Endothelial cell (in vitro differentiated cells): ENCODE data around the gene IRAK2. TPM values are rescaled to one million over a fixed set of nuclear protein-coding genes. Genes with fewer than 3 reads are reported as not detected.

Experiments
- DNase-seq: peaks from one replicate; pipeline ENCODE4 v3.0.0; 2021; ENCODE audit warnings: low spot score
- H3K27ac Mint-ChIP-seq: one replicate; pipeline ENCODE4 v1.8.0; 2021; ENCODE audit warnings: mixed read lengths, inconsistent platforms; ENCODE audit not compliant: unreplicated experiment
- H3K27me3 Mint-ChIP-seq: one replicate; pipeline ENCODE4 v1.8.0; 2021; ENCODE audit warnings: mild to moderate bottlenecking, moderate library complexity, mixed read lengths, inconsistent platforms; ENCODE audit not compliant: unreplicated experiment
- H3K36me3 Mint-ChIP-seq: one replicate; pipeline ENCODE4 v1.8.0; 2021; ENCODE audit warnings: mild to moderate bottlenecking, low read depth, mixed read lengths, inconsistent platforms; ENCODE audit not compliant: unreplicated experiment
- H3K4me1 Mint-ChIP-seq: one replicate; pipeline ENCODE4 v1.8.0; 2021; ENCODE audit warnings: mild to moderate bottlenecking, mixed read lengths, inconsistent platforms; ENCODE audit not compliant: unreplicated experiment
- H3K4me3 Mint-ChIP-seq: one replicate; pipeline ENCODE4 v1.8.0; 2021; ENCODE audit warnings: mild to moderate bottlenecking, mixed read lengths, inconsistent platforms; ENCODE audit not compliant: unreplicated experiment
- H3K9me3 Mint-ChIP-seq: one replicate; pipeline ENCODE4 v1.8.0; 2021; ENCODE audit warnings: mixed read lengths, inconsistent platforms; ENCODE audit not compliant: unreplicated experiment
- total RNA-seq: library from RNA; stranded (reverse); fragmentation: NEBNext Ultra II Directional; extraction: Animal tissue kit (Norgen Biotek cat#: 25700); gene quantifications from one replicate; pipeline ENCODE4 v1.2.1, GENCODE V29; 2021; ENCODE audit not compliant: unreplicated experiment
- TF ChIP-seq, protein P1 (sequence below): fragments of 200-600 bp; sonication (generic); IDR thresholded peaks from one replicate; pipeline ENCODE4 v1.5.0; 2021; ENCODE audit warnings: antibody characterized with exemption; ENCODE audit not compliant: unreplicated experiment

The IRAK2 gene
- total RNA-seq, 1 donor from 2014 or later = 1.1 TPM

DNA sequence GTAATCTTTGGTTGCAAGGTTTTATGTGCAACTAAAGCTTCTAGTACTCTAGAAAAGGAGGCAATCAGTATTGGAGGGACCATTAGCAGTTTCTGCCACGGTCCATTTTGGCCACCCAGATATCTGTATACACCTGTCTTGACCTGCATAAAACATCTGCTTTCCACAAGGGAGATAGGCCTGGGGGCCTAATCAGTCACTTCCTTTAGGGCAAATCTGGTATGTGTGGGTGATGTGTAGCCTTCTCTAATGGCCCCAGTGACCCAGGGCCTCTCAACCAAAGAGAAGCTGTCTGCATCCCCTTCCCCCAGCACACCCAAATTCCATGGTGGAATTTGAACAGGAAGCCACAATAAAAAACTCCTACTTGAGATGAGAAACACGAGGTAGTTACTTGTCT, 19.5 kb downstream of the IRAK2 start:
- Mint-ChIP-seq H3K27me3 (peaks cover 3% of the 10 kb centered on the region), H3K27ac (no peak overlapping the region), H3K4me1 (peaks cover 11% of the 10 kb centered on the region), H3K4me3 (no peak overlapping the region), H3K9me3 (no peaks in the 10 kb centered on the region), H3K36me3 (no peaks in the 10 kb centered on the region)
- TF ChIP-seq, protein P1, sequence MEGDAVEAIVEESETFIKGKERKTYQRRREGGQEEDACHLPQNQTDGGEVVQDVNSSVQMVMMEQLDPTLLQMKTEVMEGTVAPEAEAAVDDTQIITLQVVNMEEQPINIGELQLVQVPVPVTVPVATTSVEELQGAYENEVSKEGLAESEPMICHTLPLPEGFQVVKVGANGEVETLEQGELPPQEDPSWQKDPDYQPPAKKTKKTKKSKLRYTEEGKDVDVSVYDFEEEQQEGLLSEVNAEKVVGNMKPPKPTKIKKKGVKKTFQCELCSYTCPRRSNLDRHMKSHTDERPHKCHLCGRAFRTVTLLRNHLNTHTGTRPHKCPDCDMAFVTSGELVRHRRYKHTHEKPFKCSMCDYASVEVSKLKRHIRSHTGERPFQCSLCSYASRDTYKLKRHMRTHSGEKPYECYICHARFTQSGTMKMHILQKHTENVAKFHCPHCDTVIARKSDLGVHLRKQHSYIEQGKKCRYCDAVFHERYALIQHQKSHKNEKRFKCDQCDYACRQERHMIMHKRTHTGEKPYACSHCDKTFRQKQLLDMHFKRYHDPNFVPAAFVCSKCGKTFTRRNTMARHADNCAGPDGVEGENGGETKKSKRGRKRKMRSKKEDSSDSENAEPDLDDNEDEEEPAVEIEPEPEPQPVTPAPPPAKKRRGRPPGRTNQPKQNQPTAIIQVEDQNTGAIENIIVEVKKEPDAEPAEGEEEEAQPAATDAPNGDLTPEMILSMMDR = no peak
- no peak for DNase-seq

DNA sequence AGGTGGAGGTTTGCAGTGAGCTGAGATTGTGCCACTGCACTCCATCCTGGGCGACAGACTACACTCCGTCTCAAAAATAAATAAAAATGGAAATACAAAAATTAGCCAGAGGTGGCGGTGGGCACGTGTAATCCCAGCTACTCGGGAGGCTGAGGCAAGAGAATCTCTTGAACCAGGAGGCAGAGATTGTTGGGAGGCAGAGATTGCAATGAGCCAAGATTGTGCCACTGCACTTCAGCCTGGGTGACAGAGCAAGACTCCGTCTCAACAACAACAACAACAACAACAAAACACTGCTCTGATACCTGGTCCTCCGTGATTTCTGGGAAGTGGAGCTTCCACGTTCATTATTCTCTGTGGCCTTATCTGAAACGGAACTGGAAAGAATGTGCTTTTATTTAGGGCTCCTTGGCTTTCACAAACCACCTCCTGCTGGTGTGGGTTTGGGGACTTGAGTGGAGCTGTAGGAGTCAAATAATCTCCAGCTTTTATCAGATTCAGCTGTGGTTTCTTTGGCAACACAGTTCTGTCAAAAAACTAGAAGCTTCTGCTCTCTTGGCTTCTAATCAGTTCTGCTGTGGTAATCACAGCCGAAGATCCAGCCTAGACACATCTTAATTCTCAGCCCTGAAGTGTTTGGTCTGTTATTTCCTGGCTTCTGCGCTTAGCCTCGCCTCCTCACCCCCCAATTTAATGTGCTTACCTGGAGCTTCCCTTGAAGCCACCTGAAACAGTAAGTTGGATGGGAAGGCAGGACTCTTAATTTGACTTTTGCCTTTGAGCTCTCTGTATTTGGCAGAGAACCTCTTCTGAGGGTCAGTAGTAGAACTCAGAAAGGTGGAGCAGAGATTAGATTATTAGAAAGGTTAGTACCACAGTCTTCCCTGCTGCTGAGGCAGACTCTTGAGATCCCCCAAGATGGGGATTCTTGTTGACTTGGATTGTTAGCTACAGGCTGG, 21.4 kb downstream of the IRAK2 start:
- H3K4me3 Mint-ChIP-seq = no peak overlapping the region
- peaks cover 16% of the 10 kb centered on the region for H3K4me1 Mint-ChIP-seq
- DNase-seq = no peak
- TF ChIP-seq, protein P1 = no peak
- H3K36me3 Mint-ChIP-seq = no peaks in the 10 kb centered on the region
- H3K27ac Mint-ChIP-seq = no peak overlapping the region
- no peaks in the 10 kb centered on the region for H3K9me3 Mint-ChIP-seq
- H3K27me3 Mint-ChIP-seq = peaks cover 3% of the 10 kb centered on the region

DNA sequence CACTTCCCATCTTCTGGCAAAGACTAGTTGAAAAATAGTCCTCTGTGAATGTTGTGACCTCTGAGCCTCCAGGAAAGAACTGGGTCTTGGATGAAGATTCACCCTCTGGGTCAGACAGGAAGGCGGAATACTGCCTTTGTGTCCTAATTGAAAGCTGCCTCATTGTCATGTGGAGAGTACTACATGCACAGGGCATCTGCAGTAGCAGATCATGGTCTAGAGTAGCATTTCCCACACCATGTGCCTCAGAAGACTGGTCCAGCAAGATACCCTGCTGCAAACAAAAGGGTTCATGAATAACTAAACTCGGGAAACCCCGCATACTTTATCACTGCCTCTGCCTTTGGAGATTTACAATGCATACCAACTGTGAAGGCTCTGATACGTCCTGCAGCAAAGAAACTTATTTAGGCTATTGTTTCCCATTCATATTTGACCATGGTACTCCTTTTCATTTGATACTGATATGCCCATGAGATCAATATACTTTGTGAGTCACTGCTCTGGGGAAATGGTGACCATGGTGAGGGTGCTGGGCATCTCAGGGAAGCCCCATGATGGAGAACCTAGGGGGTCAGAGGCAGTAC, 22.7 kb downstream of the IRAK2 start:
- H3K27me3 Mint-ChIP-seq = peaks cover 3% of the 10 kb centered on the region
- no peaks in the 10 kb centered on the region for H3K9me3 Mint-ChIP-seq
- peaks cover 5% of the 10 kb centered on the region for H3K36me3 Mint-ChIP-seq
- no peak overlapping the region for H3K4me3 Mint-ChIP-seq
- no peak overlapping the region for H3K27ac Mint-ChIP-seq
- no peak for DNase-seq
- TF ChIP-seq, protein P1 = no peak
- H3K4me1 Mint-ChIP-seq = peaks cover 19% of the 10 kb centered on the region

DNA sequence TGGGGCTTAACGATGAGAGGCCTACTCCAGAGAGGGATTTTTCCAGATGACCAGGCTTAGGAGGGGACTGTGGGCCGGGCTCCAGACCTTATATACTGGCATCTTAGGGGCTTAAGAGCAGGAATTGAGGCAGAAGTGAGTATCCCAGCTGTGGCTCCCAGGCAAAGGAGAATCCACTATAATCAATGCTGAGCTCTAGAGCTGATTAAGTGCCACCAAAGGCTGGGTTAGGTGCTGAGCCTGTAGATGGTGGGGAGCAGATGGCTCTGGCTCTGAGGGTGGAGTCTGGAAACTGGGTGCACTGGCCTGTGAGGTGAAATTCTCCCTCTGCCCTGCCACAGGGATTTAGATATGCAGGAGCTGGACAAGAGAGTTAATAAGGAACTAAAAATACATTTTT, 23.2 kb downstream of the IRAK2 start:
- TF ChIP-seq, protein P1 = no peak
- no peaks in the 10 kb centered on the region for H3K9me3 Mint-ChIP-seq
- no peak overlapping the region for H3K27ac Mint-ChIP-seq
- no peak for DNase-seq
- H3K4me1 Mint-ChIP-seq = peaks cover 19% of the 10 kb centered on the region
- peaks cover 3% of the 10 kb centered on the region for H3K27me3 Mint-ChIP-seq
- H3K36me3 Mint-ChIP-seq = peaks cover 5% of the 10 kb centered on the region
- H3K4me3 Mint-ChIP-seq = no peak overlapping the region
